Left ventricle myocardium inferior (tissue), 1 donor: ENCODE data around the gene SCARB2. TPM values are rescaled to one million over a fixed set of nuclear protein-coding genes. Genes with fewer than 3 reads are reported as not detected.

ENCODE experiments used
- DNase-seq: peaks from one replicate; pipeline ENCODE4 v3.0.0-alpha.2; 2020
- H3K27ac ChIP-seq: fragments of 200-600 bp; replicated peaks from 2 replicates; pipeline ENCODE4 v1.8.0; 2021
- H3K27me3 ChIP-seq: fragments of 200-600 bp; 2 replicates; pipeline ENCODE4 v1.8.0; 2021; ENCODE audit warnings: low read depth
- H3K36me3 ChIP-seq: fragments of 200-600 bp; 2 replicates; pipeline ENCODE4 v1.8.0; 2021
- H3K4me1 ChIP-seq: fragments of 200-600 bp; 2 replicates; pipeline ENCODE4 v1.8.0; 2021
- H3K4me3 ChIP-seq: fragments of 200-600 bp; 2 replicates; pipeline ENCODE4 v1.8.0; 2021; ENCODE audit warnings: mild to moderate bottlenecking, moderate library complexity
- H3K9me3 ChIP-seq: fragments of 200-600 bp; replicated peaks from 2 replicates; pipeline ENCODE4 v1.8.0; 2021
- intact Hi-C: fragments of 100-400 bp; cut with micrococcal nuclease; formaldehyde crosslinking; loops from one replicate; pipeline ENCODE4 v1.11.0; 2022
- total RNA-seq: library from RNA; stranded (reverse); fragmentation: NEBNext Ultra II Directional; extraction: Animal tissue kit (Norgen Biotek cat#: 25700); gene quantifications from one replicate; pipeline ENCODE4 v1.2.1, GENCODE V29; 2021
- TF ChIP-seq, protein P1 (sequence below): fragments of 200-600 bp; IDR thresholded peaks from 2 replicates; pipeline ENCODE4 v1.8.0; 2021; ENCODE audit warnings: antibody characterized with exemption, mild to moderate bottlenecking, borderline replicate concordance
- donor health status: DM: no; HTN: yes; CAD: no; lungs with severe emphysema.

The SCARB2 gene
- total RNA-seq, 1 donor from 2014 or later, result 87.4 TPM

GRCh38 chr4:76216524-76216923 lies 2.9 kb upstream of the SCARB2 start:
- TF ChIP-seq, protein P1, sequence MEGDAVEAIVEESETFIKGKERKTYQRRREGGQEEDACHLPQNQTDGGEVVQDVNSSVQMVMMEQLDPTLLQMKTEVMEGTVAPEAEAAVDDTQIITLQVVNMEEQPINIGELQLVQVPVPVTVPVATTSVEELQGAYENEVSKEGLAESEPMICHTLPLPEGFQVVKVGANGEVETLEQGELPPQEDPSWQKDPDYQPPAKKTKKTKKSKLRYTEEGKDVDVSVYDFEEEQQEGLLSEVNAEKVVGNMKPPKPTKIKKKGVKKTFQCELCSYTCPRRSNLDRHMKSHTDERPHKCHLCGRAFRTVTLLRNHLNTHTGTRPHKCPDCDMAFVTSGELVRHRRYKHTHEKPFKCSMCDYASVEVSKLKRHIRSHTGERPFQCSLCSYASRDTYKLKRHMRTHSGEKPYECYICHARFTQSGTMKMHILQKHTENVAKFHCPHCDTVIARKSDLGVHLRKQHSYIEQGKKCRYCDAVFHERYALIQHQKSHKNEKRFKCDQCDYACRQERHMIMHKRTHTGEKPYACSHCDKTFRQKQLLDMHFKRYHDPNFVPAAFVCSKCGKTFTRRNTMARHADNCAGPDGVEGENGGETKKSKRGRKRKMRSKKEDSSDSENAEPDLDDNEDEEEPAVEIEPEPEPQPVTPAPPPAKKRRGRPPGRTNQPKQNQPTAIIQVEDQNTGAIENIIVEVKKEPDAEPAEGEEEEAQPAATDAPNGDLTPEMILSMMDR, result no peak
- H3K36me3 ChIP-seq, result no peaks in the 10 kb centered on the region
- intact Hi-C loops, result no loop called here
- no peak overlapping the region for H3K4me3 ChIP-seq
- no peak for DNase-seq
- H3K27ac ChIP-seq, result no peak overlapping the region
- peaks cover 53% of the 10 kb centered on the region for H3K4me1 ChIP-seq
- H3K27me3 ChIP-seq, result no peaks in the 10 kb centered on the region
- no peaks in the 10 kb centered on the region for H3K9me3 ChIP-seq

DNA sequence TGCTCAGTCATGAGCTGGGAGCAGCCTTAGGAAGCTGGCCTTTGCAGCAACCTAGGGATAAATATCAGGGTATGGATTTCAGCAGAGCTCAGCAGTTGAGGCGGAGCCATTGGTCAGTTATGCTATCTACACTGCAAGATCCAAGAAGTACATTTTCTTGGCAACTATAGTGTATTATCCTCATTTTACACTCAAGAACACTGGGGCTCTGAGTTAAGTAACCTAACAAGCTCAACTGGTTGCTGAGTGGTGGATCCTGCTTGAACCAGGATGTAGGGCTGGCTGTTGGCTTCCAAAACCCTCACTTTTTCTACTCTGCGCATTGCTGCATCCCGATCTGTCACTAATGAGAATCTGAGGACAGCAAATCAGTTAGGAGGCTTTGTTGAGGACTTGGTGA lies 1.5 kb upstream of the SCARB2 start:
- H3K9me3 ChIP-seq, result no peaks in the 10 kb centered on the region
- peaks cover 68% of the 10 kb centered on the region for H3K4me1 ChIP-seq
- H3K27ac ChIP-seq, result peak overlapping the region; percentile 99
- no peaks in the 10 kb centered on the region for H3K36me3 ChIP-seq
- DNase-seq, result no peak
- peak overlapping the region; percentile 91 for H3K4me3 ChIP-seq
- TF ChIP-seq, protein P1, result no peak
- H3K27me3 ChIP-seq, result no peaks in the 10 kb centered on the region
- intact Hi-C loops, result no loop called here

DNA sequence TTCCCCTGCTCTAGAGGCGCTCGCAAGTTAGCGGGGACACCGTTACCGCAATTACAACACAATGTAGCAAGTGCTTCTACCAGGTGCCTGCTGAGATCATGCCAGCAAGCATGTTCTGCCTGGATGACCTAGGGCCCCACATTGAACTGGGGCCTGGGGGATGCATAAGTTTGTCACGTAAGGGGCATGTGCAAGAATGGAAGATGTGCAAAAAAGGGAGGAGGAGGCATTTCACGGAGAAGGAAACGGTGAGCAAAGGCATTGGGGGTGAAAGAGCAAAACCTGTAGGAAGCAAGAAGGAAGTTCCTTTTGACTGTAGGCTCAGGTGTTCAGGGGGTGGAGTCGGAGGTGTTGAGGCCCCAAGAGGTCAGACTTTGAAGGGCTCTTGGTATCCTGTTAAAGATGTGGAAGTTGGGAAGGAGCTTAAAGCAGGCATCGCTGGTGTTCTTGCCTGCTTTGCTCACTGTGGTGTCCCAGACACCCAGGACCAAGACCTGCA lies 602 bp upstream of the SCARB2 start:
- no peaks in the 10 kb centered on the region for H3K36me3 ChIP-seq
- H3K4me1 ChIP-seq, result peaks cover 76% of the 10 kb centered on the region
- no peak for DNase-seq
- H3K27me3 ChIP-seq, result no peaks in the 10 kb centered on the region
- intact Hi-C loops, result no loop called here
- H3K27ac ChIP-seq, result peak overlapping the region; percentile 99
- H3K9me3 ChIP-seq, result no peaks in the 10 kb centered on the region
- TF ChIP-seq, protein P1, result no peak
- H3K4me3 ChIP-seq, result peak overlapping the region; percentile 91

DNA sequence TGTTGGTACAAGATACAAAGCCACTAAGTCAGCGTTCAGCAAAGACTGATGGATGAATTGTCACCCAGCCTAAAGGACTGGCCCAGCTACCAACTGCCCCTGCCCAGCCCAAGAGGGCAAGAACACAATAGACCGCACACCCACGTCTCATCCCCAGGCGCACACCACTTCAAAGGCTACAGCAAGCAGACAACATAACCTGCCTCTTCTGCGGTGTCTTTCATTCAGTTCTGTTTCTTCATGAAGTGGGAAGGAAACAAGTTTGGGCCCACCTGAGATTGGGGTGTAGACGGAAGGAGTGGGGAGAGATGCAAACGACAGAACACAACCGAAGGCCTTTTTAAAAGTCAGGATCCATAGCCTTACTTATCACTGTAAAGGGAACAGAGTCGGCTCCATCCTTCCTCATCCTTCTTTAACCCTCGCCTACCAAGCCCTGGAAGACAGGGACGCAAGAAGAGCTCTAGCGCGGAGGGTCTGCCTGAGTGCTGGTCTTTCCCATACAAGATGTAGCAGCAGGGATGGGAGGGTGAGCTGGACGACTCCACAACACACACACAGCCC lies 691 bp downstream of the SCARB2 start:
- DNase-seq, result no peak
- Histone ChIP-seq H3K4me3 (peak overlapping the region; percentile 91), H3K9me3 (no peaks in the 10 kb centered on the region), H3K27me3 (no peaks in the 10 kb centered on the region), H3K36me3 (no peaks in the 10 kb centered on the region), H3K4me1 (peaks cover 88% of the 10 kb centered on the region), H3K27ac (peak overlapping the region; percentile 99)
- intact Hi-C loops, result no loop called here
- TF ChIP-seq, protein P1, result no peak

DNA sequence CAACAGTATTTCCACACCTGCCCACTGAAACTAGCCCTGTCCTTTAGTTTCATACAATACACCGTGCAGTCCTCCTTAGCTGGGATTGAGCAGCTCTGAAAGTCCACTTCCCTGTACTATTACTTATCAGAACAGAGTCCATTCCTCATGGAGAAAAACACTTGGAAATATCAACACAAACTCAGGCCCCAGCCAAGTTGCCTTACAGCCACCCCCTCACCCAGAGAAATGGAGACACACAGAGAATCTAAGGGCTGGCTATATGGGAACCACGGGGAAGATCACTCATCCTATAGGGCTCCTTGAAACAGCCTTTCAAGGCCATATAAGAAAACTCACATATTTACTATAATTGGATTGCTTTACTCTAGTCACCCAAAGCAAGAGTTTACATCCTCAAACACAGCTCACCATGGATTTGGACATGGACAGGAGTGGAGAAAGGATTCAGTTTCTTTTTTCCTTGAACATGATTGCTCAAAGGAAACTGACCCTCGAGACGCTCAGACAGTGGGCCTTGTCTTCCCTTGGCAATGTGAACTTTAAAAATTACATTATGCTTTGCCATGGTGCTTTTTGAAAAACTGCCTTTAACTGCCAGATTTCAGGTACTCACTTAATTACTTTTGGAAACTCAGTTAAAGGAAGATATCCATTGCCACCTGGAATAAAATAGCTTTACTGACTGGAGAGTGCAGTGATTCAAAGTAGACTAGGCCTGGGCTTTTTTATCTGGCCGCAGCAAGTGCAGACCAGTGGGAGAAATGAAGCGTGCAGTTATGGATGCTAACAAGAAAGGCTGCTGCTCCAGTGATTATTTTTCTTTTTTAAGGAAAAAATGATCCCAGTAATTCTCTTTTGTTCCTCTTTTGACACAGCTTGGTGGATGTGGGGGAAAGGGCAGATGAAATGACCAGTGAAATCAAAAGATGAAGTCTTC lies 1.6 kb downstream of the SCARB2 start:
- TF ChIP-seq, protein P1, result no peak
- Histone ChIP-seq H3K27me3 (no peaks in the 10 kb centered on the region), H3K4me3 (peak overlapping the region; percentile 91), H3K4me1 (peaks cover 89% of the 10 kb centered on the region), H3K36me3 (no peaks in the 10 kb centered on the region), H3K27ac (peak overlapping the region; percentile 99), H3K9me3 (no peaks in the 10 kb centered on the region)
- no peak for DNase-seq
- intact Hi-C loops, result no loop called here
